K562 (cell line): ENCODE data around the gene TCF25. TPM values are rescaled to one million over a fixed set of nuclear protein-coding genes. Genes with fewer than 3 reads are reported as not detected.
A peak's percentile ranks its signal among the peaks of the same experiment; 100 is the strongest.

Experiments
- ATF1 ChIP-seq, 2 experiments: fragments of 450-650 bp in 1 of 2; IDR thresholded peaks; 2 replicates each; pipeline ENCODE4 v1.6.1; 2016; ENCODE audit warnings: missing compliant biosample characterization in 1 of 2, missing genetic modification characterization in 1 of 2
- ATF7 ChIP-seq: fragments of 450-650 bp; IDR thresholded peaks from 2 replicates; pipeline ENCODE4 v1.7.1; 2014; ENCODE audit warnings: mild to moderate bottlenecking, moderate library complexity
- DEAF1 ChIP-seq: fragments of 450-650 bp; formaldehyde crosslinking; IDR thresholded peaks from 2 replicates; pipeline ENCODE4 v1.4.0; 2020; ENCODE audit warnings: mild to moderate bottlenecking, moderate library complexity
- FIP1L1 ChIP-seq: fragments of 200-400 bp; formaldehyde crosslinking; IDR thresholded peaks from 2 replicates; pipeline ENCODE4 v1.6.1; 2018; ENCODE audit warnings: mild to moderate bottlenecking, low read depth, low read length; ENCODE audit not compliant: poor library complexity, severe bottlenecking
- HNRNPUL1 ChIP-seq: fragments of 200-400 bp; formaldehyde crosslinking; IDR thresholded peaks from 2 replicates; pipeline ENCODE4 v1.6.1; 2017; ENCODE audit warnings: low read length
- NELFE ChIP-seq: IDR thresholded peaks from 2 replicates; pipeline ENCODE4 v1.6.1; 2011; ENCODE audit warnings: mild to moderate bottlenecking; ENCODE audit not compliant: insufficient read depth, insufficient read length
- RERE ChIP-seq: sonication (generic); formaldehyde crosslinking; IDR thresholded peaks from 2 replicates; pipeline ENCODE4 v1.8.0; 2023; ENCODE audit warnings: missing genetic modification reagents, mild to moderate bottlenecking, borderline replicate concordance
- TSHZ1 ChIP-seq: fragments of 250-450 bp; sonication (Bioruptor Pico); IDR thresholded peaks from 2 replicates; pipeline ENCODE4 v1.4.0; 2020; ENCODE audit warnings: mild to moderate bottlenecking, moderate library complexity
- ZNF395 ChIP-seq: fragments of 200-800 bp; sonication (Bioruptor generic); IDR thresholded peaks from 2 replicates; pipeline ENCODE4 v1.6.1; 2017; ENCODE audit warnings: missing genetic modification characterization, missing compliant biosample characterization
- ZNF518B ChIP-seq: fragments of 250-450 bp; sonication (Bioruptor Pico); IDR thresholded peaks from 2 replicates; pipeline ENCODE4 v1.5.0; 2021; ENCODE audit warnings: mild to moderate bottlenecking, moderate library complexity
- polyA plus RNA-seq, 8 experiments: library from polyadenylated mRNA; depleted of rRNA in 4 of 8; stranded (reverse) in 5 of 8; unstranded in 3 of 8; fragments of >200 nt; fragmentation: Nextera tagmentation in 2 of 8; fragmentation: Illumina TruSeq in 1 of 8; extraction: Ambion mirVana in 2 of 8; extraction: Trizol in 1 of 8; gene quantifications; 2 replicates each; pipeline versions ENCODE4 v1.2.1 to v1.2.3, GENCODE V29; 2011 to 2014; ENCODE audit warnings: inconsistent platforms in 1 of 8, missing spikeins in 1 of 8
- total RNA-seq, 7 experiments: library from RNA; depleted of rRNA in 6 of 7; stranded (reverse); fragments of >200 nt in 6 of 7; fragmentation: Illumina TruSeq in 2 of 7; extraction: Trizol in 2 of 7; gene quantifications; 2 replicates each; pipeline versions ENCODE4 v1.2.1 to v1.2.3, GENCODE V29; 2011 to 2021; ENCODE audit warnings: low replicate concordance in 1 of 7

TCF25 gene
- total and polyA plus RNA-seq, 9 of the 15 experiments (the other 6 are each of a cell fraction or from before 2014, with no cell fraction given), result 9.0 to 154 (median 83.8) TPM

- TF ChIP-seq TSHZ1 (no peak), ATF1 (CRISPR knock-in tag; IDR thresholded peaks at IDR 0.05) (no peak), ATF1 (tag; IDR thresholded peaks at IDR 0.05) (peak; percentile 30; the same call in 1 of the 2 replicates), ATF7 (peak; percentile 38; the same call in 1 of the 2 replicates), FIP1L1 (peak; percentile 52), RERE (no peak), HNRNPUL1 (no peak), ZNF395 (CRISPR knock-in tag) (no peak), ZNF518B (CRISPR knock-in tag) (no peak), NELFE (no peak), DEAF1 (CRISPR knock-in tag) (peak; percentile 89)
These were observed 12.6 kb upstream of the TCF25 start (continued) for GRCh38 chr16:89860747-89861304.
